SK-N-SH treated with all-trans-retinoic acid at 6 μM for 48 hours (cell line): ENCODE data around the gene CCDC172.

Experiments used
- ATAC-seq: fragments of 200-7000 bp; cut with Tn5 transposase; 3 replicates; pipeline ENCODE4 v1.9.1; 2020; ENCODE audit warnings: mild to moderate bottlenecking, moderate library complexity
- ARNTL ChIP-seq: fragments of 450-650 bp; formaldehyde crosslinking; IDR thresholded peaks from 2 replicates; pipeline ENCODE4 v1.5.0; 2020; ENCODE audit warnings: low read depth, mild to moderate bottlenecking, moderate library complexity, borderline replicate concordance
- BACH2 ChIP-seq: fragments of 250-450 bp; sonication (Bioruptor Pico); IDR thresholded peaks from 2 replicates; pipeline ENCODE4 v1.9.0; 2021; ENCODE audit warnings: mild to moderate bottlenecking, borderline replicate concordance
- CSDC2 ChIP-seq: fragments of 250-450 bp; sonication (Bioruptor Pico); IDR thresholded peaks from 2 replicates; pipeline ENCODE4 v1.5.0; 2020; ENCODE audit warnings: mild to moderate bottlenecking, moderate library complexity
- CSRNP3 ChIP-seq: fragments of 250-450 bp; sonication (Bioruptor Pico); IDR thresholded peaks from 2 replicates; pipeline ENCODE4 v1.5.1; 2021; ENCODE audit warnings: mild to moderate bottlenecking, moderate library complexity
- ESRRG ChIP-seq: fragments of 250-450 bp; sonication (Bioruptor Pico); IDR thresholded peaks from 2 replicates; pipeline ENCODE4 v1.6.1; 2021; ENCODE audit warnings: mild to moderate bottlenecking
- ISL1 ChIP-seq: fragments of 250-450 bp; sonication (Bioruptor Pico); IDR thresholded peaks from 2 replicates; pipeline ENCODE4 v2.1.2; 2022; ENCODE audit warnings: mild to moderate bottlenecking, moderate library complexity
- OSR1 ChIP-seq: fragments of 250-450 bp; sonication (Bioruptor Pico); IDR thresholded peaks from 2 replicates; pipeline ENCODE4 v1.8.0; 2022; ENCODE audit warnings: moderate library complexity, mild to moderate bottlenecking, inconsistent platforms
- PPARA ChIP-seq: fragments of 250-450 bp; sonication (Bioruptor Pico); IDR thresholded peaks from 2 replicates; pipeline ENCODE4 v1.5.0; 2020; ENCODE audit warnings: mild to moderate bottlenecking, borderline replicate concordance
- RARB ChIP-seq: fragments of 250-450 bp; sonication (Bioruptor Pico); IDR thresholded peaks from 2 replicates; pipeline ENCODE4 v1.8.0; 2021; ENCODE audit warnings: mild to moderate bottlenecking, moderate library complexity
- SNAI2 ChIP-seq: fragments of 250-450 bp; sonication (Bioruptor Pico); IDR thresholded peaks from 2 replicates; pipeline ENCODE4 v1.5.0; 2020; ENCODE audit warnings: mild to moderate bottlenecking, moderate library complexity
- TCF4 ChIP-seq: fragments of 250-450 bp; sonication (Bioruptor Pico); IDR thresholded peaks from 2 replicates; pipeline ENCODE4 v1.8.0; 2021; ENCODE audit warnings: mild to moderate bottlenecking, moderate library complexity, borderline replicate concordance
- TOX ChIP-seq: fragments of 250-450 bp; sonication (Bioruptor Pico); IDR thresholded peaks from 2 replicates; pipeline ENCODE4 v1.8.0; 2021; ENCODE audit warnings: mild to moderate bottlenecking, moderate library complexity, borderline replicate concordance
- ZC3H10 ChIP-seq: fragments of 250-450 bp; sonication (Bioruptor Pico); IDR thresholded peaks from 2 replicates; pipeline ENCODE4 v1.5.1; 2021; ENCODE audit warnings: mild to moderate bottlenecking, moderate library complexity
- ZFP3 ChIP-seq: fragments of 250-450 bp; sonication (Bioruptor Pico); IDR thresholded peaks from 2 replicates; pipeline ENCODE4 v1.5.0; 2020; ENCODE audit warnings: mild to moderate bottlenecking, moderate library complexity
- ZNF565 ChIP-seq: fragments of 450-650 bp; formaldehyde crosslinking; conservative IDR thresholded peaks from 2 replicates; pipeline ENCODE4 v1.5.0; 2020; ENCODE audit warnings: low read depth, mild to moderate bottlenecking, moderate library complexity
- ZNF70 ChIP-seq: fragments of 450-650 bp; formaldehyde crosslinking; IDR thresholded peaks from 2 replicates; pipeline ENCODE4 v1.5.0; 2020; ENCODE audit warnings: mild to moderate bottlenecking, moderate library complexity
- ZNF8 ChIP-seq: fragments of 450-650 bp; formaldehyde crosslinking; IDR thresholded peaks from 2 replicates; pipeline ENCODE4 v1.5.0; 2020; ENCODE audit warnings: mild to moderate bottlenecking, moderate library complexity
- TF ChIP-seq, protein P1 (sequence below): fragments of 250-450 bp; sonication (Bioruptor Pico); IDR thresholded peaks from 2 replicates; pipeline ENCODE4 v1.5.0; 2020; ENCODE audit warnings: mild to moderate bottlenecking, moderate library complexity
- TF ChIP-seq, protein P2 (sequence below): fragments of 250-450 bp; sonication (Bioruptor Pico); IDR thresholded peaks from 2 replicates; pipeline ENCODE4 v1.8.0; 2021; ENCODE audit warnings: low read depth, mild to moderate bottlenecking, moderate library complexity, borderline replicate concordance
- TF ChIP-seq, protein P3 (sequence below): fragments of 250-450 bp; sonication (Bioruptor Pico); IDR thresholded peaks from 2 replicates; pipeline ENCODE4 v1.5.1; 2020; ENCODE audit warnings: low read depth, mild to moderate bottlenecking, moderate library complexity
- TF ChIP-seq, protein P4 (sequence below): fragments of 250-450 bp; sonication (Bioruptor Pico); IDR thresholded peaks from 2 replicates; pipeline ENCODE4 v1.8.0; 2020; ENCODE audit warnings: mild to moderate bottlenecking, moderate library complexity, borderline replicate concordance

Gene CCDC172

GRCh38 chr10:116355341-116355740 is 31.1 kb downstream of the CCDC172 start (continued):
- TF ChIP-seq CSRNP3, result no peak
- no peak for TF ChIP-seq ZC3H10 (CRISPR knock-in tag)

DNA sequence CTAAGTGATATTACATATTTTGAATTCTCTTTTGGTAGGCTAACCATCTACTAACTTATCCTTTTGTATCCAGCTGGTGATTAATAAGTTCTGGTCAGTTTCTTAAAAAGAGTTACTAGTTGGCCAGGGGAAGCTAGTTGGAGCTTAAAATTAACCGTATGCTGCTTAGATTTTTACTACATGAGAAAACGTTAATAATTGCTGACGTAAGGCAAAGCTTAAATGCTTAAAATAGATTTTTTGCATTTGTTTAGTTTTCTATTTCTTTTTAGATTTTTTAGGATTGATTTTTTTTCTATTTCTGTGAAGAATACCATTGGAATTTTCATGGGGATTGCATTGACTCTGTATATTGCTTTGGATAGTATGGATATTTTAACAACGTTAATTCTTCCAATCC is 32.6 kb downstream of the CCDC172 start:
- TF ChIP-seq ZNF565 (CRISPR knock-in tag) (no peak), ZNF70 (CRISPR knock-in tag) (no peak), OSR1 (no peak), PPARA (CRISPR knock-in tag) (no peak), ESRRG (no peak), ZC3H10 (CRISPR knock-in tag) (no peak), SNAI2 (CRISPR knock-in tag) (no peak), ARNTL (CRISPR knock-in tag) (no peak), ZFP3 (CRISPR knock-in tag) (no peak), TOX (no peak), TCF4 (CRISPR knock-in tag) (no peak), ISL1 (no peak)
- TF ChIP-seq, protein P1, sequence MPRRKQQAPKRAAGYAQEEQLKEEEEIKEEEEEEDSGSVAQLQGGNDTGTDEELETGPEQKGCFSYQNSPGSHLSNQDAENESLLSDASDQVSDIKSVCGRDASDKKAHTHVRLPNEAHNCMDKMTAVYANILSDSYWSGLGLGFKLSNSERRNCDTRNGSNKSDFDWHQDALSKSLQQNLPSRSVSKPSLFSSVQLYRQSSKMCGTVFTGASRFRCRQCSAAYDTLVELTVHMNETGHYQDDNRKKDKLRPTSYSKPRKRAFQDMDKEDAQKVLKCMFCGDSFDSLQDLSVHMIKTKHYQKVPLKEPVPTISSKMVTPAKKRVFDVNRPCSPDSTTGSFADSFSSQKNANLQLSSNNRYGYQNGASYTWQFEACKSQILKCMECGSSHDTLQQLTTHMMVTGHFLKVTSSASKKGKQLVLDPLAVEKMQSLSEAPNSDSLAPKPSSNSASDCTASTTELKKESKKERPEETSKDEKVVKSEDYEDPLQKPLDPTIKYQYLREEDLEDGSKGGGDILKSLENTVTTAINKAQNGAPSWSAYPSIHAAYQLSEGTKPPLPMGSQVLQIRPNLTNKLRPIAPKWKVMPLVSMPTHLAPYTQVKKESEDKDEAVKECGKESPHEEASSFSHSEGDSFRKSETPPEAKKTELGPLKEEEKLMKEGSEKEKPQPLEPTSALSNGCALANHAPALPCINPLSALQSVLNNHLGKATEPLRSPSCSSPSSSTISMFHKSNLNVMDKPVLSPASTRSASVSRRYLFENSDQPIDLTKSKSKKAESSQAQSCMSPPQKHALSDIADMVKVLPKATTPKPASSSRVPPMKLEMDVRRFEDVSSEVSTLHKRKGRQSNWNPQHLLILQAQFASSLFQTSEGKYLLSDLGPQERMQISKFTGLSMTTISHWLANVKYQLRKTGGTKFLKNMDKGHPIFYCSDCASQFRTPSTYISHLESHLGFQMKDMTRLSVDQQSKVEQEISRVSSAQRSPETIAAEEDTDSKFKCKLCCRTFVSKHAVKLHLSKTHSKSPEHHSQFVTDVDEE (CRISPR knock-in tag), result no peak
- ATAC-seq, result no peak

DNA sequence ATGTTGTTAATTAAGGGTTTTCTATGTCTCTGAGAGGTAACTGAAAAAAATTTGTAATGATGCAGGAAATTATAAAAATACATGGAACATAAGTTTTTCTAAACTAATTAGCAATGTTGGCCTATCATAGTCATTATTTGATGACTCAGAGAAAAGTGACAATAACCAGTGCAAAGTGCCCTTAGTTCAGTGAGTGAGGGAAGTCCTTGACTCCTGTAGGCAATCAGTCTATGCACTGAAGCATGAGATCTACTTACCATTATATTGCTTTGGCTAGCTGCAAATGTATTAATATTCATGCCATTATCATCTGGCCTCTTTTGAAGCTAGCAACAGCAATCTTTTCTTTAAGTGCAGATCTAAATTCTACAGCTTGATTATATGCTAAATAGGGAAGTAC is 40.6 kb downstream of the CCDC172 start:
- no peak for ATAC-seq
- TF ChIP-seq CSDC2 (CRISPR knock-in tag), result no peak

DNA sequence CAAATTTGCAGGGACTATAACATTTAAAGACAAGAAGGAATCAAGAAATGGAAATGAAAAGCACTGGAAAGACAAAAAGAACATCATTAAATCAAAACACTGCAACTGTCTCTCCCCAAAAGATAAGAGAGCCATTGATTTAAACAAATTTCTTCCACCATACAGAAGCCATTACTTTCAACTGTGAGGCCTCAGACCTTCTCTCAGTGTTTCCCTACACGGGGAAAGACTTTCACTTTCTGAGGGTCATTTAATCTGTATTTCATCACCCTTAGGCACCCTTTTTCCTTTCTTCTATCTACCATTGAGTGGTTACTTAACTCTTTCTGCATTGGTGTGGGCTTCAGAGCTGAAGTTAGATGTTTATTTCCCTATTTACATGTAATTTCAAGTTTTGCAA is 47.5 kb downstream of the CCDC172 start:
- ATAC-seq, result 0 out of 3 replicates have a peak, but pooled peaks have one; percentile 36
- TF ChIP-seq SNAI2 (CRISPR knock-in tag), result no peak
- TF ChIP-seq ZNF565 (CRISPR knock-in tag), result no peak
- no peak for TF ChIP-seq BACH2 (CRISPR knock-in tag)
- TF ChIP-seq, protein P1 (CRISPR knock-in tag), result no peak
- no peak for TF ChIP-seq OSR1
- TF ChIP-seq, protein P2, sequence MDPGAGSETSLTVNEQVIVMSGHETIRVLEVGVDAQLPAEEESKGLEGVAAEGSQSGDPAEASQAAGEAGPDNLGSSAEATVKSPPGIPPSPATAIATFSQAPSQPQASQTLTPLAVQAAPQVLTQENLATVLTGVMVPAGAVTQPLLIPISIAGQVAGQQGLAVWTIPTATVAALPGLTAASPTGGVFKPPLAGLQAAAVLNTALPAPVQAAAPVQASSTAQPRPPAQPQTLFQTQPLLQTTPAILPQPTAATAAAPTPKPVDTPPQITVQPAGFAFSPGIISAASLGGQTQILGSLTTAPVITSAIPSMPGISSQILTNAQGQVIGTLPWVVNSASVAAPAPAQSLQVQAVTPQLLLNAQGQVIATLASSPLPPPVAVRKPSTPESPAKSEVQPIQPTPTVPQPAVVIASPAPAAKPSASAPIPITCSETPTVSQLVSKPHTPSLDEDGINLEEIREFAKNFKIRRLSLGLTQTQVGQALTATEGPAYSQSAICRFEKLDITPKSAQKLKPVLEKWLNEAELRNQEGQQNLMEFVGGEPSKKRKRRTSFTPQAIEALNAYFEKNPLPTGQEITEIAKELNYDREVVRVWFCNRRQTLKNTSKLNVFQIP (CRISPR knock-in tag), result no peak
- TF ChIP-seq ESRRG, result no peak
- TF ChIP-seq, protein P3, sequence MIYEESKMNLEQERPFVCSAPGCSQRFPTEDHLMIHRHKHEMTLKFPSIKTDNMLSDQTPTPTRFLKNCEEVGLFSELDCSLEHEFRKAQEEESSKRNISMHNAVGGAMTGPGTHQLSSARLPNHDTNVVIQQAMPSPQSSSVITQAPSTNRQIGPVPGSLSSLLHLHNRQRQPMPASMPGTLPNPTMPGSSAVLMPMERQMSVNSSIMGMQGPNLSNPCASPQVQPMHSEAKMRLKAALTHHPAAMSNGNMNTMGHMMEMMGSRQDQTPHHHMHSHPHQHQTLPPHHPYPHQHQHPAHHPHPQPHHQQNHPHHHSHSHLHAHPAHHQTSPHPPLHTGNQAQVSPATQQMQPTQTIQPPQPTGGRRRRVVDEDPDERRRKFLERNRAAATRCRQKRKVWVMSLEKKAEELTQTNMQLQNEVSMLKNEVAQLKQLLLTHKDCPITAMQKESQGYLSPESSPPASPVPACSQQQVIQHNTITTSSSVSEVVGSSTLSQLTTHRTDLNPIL, result no peak
- TF ChIP-seq PPARA (CRISPR knock-in tag), result no peak
- no peak for TF ChIP-seq ZNF70 (CRISPR knock-in tag)
- TF ChIP-seq, protein P4, sequence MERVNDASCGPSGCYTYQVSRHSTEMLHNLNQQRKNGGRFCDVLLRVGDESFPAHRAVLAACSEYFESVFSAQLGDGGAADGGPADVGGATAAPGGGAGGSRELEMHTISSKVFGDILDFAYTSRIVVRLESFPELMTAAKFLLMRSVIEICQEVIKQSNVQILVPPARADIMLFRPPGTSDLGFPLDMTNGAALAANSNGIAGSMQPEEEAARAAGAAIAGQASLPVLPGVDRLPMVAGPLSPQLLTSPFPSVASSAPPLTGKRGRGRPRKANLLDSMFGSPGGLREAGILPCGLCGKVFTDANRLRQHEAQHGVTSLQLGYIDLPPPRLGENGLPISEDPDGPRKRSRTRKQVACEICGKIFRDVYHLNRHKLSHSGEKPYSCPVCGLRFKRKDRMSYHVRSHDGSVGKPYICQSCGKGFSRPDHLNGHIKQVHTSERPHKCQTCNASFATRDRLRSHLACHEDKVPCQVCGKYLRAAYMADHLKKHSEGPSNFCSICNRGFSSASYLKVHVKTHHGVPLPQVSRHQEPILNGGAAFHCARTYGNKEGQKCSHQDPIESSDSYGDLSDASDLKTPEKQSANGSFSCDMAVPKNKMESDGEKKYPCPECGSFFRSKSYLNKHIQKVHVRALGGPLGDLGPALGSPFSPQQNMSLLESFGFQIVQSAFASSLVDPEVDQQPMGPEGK, result no peak
- TF ChIP-seq ZNF8 (CRISPR knock-in tag), result no peak
- no peak for TF ChIP-seq CSDC2 (CRISPR knock-in tag)
- no peak for TF ChIP-seq ISL1
- no peak for TF ChIP-seq RARB (CRISPR knock-in tag)
- no peak for TF ChIP-seq ARNTL (CRISPR knock-in tag)
